ENCODE measurements around the gene SMIM11. TPM values are rescaled to one million over a fixed set of nuclear protein-coding genes. Genes with fewer than 3 reads are reported as not detected.

Gene SMIM11
- total RNA-seq, 1 donor from 2014 or later: 1.6 TPM

DNA sequence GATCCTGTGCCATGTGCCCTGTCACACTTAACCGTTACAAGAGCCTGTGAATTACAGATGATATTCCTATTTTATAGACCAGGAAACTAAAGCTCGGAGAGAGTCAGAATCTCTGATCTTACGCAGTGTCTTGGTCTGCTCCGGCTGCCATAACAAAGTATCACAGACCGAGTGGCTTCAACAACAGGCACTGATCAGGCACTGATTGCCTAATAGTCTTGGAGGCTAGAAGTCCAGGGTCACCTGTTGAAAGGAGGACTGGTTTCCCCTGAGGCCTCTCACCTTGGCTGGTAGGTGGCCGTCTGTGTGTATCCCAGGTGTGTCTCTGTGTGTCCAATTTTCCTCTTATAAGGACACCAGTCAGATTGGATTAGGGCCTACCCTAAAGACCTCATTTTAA, 43.0 kb upstream of the SMIM11 start:
- no peak overlapping the region for H3K27ac Mint-ChIP-seq (ENCODE audit: unreplicated experiment)
- H4K20me1 ChIP-seq (ENCODE audit: insufficient read depth, low read length): no peaks in the 10 kb centered on the region
- FAIRE-seq (no peak), DNase-seq (ENCODE audit: low read depth) (no peak)
- no peaks in the 10 kb centered on the region for H3K27me3 Mint-ChIP-seq (ENCODE audit: low read depth, unreplicated experiment)
- H3K9me3 Mint-ChIP-seq (ENCODE audit: unreplicated experiment): peaks cover 2% of the 10 kb centered on the region
- H3K9ac ChIP-seq (ENCODE audit: low read length): no peak overlapping the region
- no peak overlapping the region for H2AFZ ChIP-seq (ENCODE audit: low read depth, low read length)
- H3K4me1 Mint-ChIP-seq (ENCODE audit: low read depth, unreplicated experiment): peaks cover 10% of the 10 kb centered on the region
- no peak overlapping the region for H3K4me3 ChIP-seq (ENCODE audit: insufficient read depth, low read depth, low read length)
- peaks cover 28% of the 10 kb centered on the region for H3K4me1 ChIP-seq (ENCODE audit: insufficient read depth, low read length)
- no peaks in the 10 kb centered on the region for H3K9me3 ChIP-seq (ENCODE audit: insufficient read depth, low read depth, low read length)
- no peaks in the 10 kb centered on the region for H3K36me3 Mint-ChIP-seq (ENCODE audit: low read depth, unreplicated experiment)
- H3K79me2 ChIP-seq (ENCODE audit: insufficient read depth, low read length): no peaks in the 10 kb centered on the region
- H3K27me3 ChIP-seq (ENCODE audit: insufficient read depth, low read length): no peaks in the 10 kb centered on the region
- no peak overlapping the region for H3K4me3 Mint-ChIP-seq (ENCODE audit: unreplicated experiment)
- peak overlapping the region; percentile 61 for H3K4me2 ChIP-seq (ENCODE audit: low read length)
- H3K36me3 ChIP-seq (ENCODE audit: insufficient read depth, low read length): no peaks in the 10 kb centered on the region
- TF ChIP-seq EZH2 (IDR thresholded peaks at IDR 0.05; ENCODE audit: insufficient read depth, low read length): no peak
- TF ChIP-seq, protein P1, sequence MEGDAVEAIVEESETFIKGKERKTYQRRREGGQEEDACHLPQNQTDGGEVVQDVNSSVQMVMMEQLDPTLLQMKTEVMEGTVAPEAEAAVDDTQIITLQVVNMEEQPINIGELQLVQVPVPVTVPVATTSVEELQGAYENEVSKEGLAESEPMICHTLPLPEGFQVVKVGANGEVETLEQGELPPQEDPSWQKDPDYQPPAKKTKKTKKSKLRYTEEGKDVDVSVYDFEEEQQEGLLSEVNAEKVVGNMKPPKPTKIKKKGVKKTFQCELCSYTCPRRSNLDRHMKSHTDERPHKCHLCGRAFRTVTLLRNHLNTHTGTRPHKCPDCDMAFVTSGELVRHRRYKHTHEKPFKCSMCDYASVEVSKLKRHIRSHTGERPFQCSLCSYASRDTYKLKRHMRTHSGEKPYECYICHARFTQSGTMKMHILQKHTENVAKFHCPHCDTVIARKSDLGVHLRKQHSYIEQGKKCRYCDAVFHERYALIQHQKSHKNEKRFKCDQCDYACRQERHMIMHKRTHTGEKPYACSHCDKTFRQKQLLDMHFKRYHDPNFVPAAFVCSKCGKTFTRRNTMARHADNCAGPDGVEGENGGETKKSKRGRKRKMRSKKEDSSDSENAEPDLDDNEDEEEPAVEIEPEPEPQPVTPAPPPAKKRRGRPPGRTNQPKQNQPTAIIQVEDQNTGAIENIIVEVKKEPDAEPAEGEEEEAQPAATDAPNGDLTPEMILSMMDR (IDR thresholded peaks at IDR 0.05; ENCODE audit: insufficient read depth, low read depth, low read length): no peak
- H3K27ac ChIP-seq (ENCODE audit: low read depth, low read length): no peak overlapping the region

DNA sequence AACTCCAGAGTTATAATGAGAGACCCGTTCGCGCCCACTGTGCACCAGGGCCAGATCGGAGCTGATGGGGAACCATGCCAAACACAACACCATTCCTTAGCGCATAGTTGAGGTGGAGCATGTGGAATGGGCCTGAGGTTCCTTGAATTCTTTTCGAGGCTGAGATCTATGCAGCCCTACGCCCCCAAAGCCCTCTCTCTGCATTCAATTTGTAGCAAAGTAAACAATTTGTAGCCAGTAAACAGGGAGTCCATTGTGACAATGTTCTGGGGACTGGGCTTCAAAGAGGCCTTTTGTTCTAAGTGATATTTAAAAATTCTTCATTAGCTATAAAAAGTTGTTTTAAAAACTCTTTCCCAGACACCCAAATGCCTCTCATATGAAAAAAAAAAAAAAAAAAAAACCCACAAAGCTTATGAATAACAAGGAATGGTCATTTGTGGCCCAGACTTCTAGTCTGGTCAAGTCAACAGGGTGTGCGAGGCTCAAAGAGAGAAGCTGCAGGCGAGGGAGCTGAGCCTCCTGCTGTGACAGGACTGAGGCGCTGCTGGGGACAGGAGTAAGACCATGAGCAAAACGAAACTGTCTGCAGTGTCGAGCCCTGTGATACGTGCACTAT, 42.1 kb upstream of the SMIM11 start:
- DNase-seq (ENCODE audit: low read depth) (peak; percentile 87), FAIRE-seq (no peak)
- Histone ChIP-seq H3K9me3 (ENCODE audit: insufficient read depth, low read depth, low read length) (no peaks in the 10 kb centered on the region), H3K36me3 (ENCODE audit: insufficient read depth, low read length) (no peaks in the 10 kb centered on the region), H3K4me2 (ENCODE audit: low read length) (peak overlapping the region; percentile 61), H3K27me3 (ENCODE audit: insufficient read depth, low read length) (no peaks in the 10 kb centered on the region), H4K20me1 (ENCODE audit: insufficient read depth, low read length) (no peaks in the 10 kb centered on the region), H3K9ac (ENCODE audit: low read length) (peak overlapping the region; percentile 22), H3K27ac (ENCODE audit: low read depth, low read length) (peak overlapping the region; percentile 20), H3K79me2 (ENCODE audit: insufficient read depth, low read length) (no peaks in the 10 kb centered on the region), H2AFZ (ENCODE audit: low read depth, low read length) (no peak overlapping the region), H3K4me1 (ENCODE audit: insufficient read depth, low read length) (peaks cover 37% of the 10 kb centered on the region), H3K4me3 (ENCODE audit: insufficient read depth, low read depth, low read length) (no peak overlapping the region)
- peaks cover 1% of the 10 kb centered on the region for H3K27me3 Mint-ChIP-seq (ENCODE audit: low read depth, unreplicated experiment)
- H3K4me1 Mint-ChIP-seq (ENCODE audit: low read depth, unreplicated experiment): peaks cover 16% of the 10 kb centered on the region
- H3K36me3 Mint-ChIP-seq (ENCODE audit: low read depth, unreplicated experiment): no peaks in the 10 kb centered on the region
- H3K9me3 Mint-ChIP-seq (ENCODE audit: unreplicated experiment): peaks cover 2% of the 10 kb centered on the region
- H3K27ac Mint-ChIP-seq (ENCODE audit: unreplicated experiment): peak overlapping the region; percentile 74
- H3K4me3 Mint-ChIP-seq (ENCODE audit: unreplicated experiment): no peak overlapping the region
- TF ChIP-seq EZH2 (IDR thresholded peaks at IDR 0.05; ENCODE audit: insufficient read depth, low read length): no peak
- TF ChIP-seq, protein P1 (IDR thresholded peaks at IDR 0.05; ENCODE audit: insufficient read depth, low read depth, low read length): no peak

DNA sequence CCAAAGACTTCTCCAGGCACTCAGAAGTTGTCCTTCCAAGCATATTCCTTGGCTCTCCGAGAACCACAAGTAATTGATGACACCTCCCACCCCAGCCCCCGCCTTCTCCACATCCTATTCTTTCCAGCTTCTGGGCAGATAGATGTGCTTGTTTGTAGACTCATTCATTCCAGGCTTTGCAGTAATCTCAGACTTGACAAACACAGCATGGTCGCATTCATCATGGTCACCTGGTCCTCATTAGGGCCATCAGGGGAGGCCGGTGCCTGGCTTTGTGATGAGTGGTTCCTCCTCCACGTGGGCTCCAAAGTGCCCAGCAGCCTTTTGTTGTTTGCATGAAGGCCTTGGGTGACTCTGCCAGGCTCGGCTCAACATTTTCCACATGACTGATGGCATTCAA, 40.0 kb upstream of the SMIM11 start:
- H3K9me3 Mint-ChIP-seq (ENCODE audit: unreplicated experiment): no peaks in the 10 kb centered on the region
- no peak overlapping the region for H3K4me3 ChIP-seq (ENCODE audit: insufficient read depth, low read depth, low read length)
- no peaks in the 10 kb centered on the region for H3K27me3 ChIP-seq (ENCODE audit: insufficient read depth, low read length)
- H3K36me3 ChIP-seq (ENCODE audit: insufficient read depth, low read length): no peaks in the 10 kb centered on the region
- no peak overlapping the region for H2AFZ ChIP-seq (ENCODE audit: low read depth, low read length)
- no peaks in the 10 kb centered on the region for H3K36me3 Mint-ChIP-seq (ENCODE audit: low read depth, unreplicated experiment)
- peaks cover 16% of the 10 kb centered on the region for H3K4me1 Mint-ChIP-seq (ENCODE audit: low read depth, unreplicated experiment)
- H3K4me1 ChIP-seq (ENCODE audit: insufficient read depth, low read length): peaks cover 37% of the 10 kb centered on the region
- H3K79me2 ChIP-seq (ENCODE audit: insufficient read depth, low read length): no peaks in the 10 kb centered on the region
- H3K27ac Mint-ChIP-seq (ENCODE audit: unreplicated experiment): no peak overlapping the region
- H4K20me1 ChIP-seq (ENCODE audit: insufficient read depth, low read length): no peaks in the 10 kb centered on the region
- TF ChIP-seq, protein P1 (IDR thresholded peaks at IDR 0.05; ENCODE audit: insufficient read depth, low read depth, low read length): no peak
- no peak for TF ChIP-seq EZH2 (IDR thresholded peaks at IDR 0.05; ENCODE audit: insufficient read depth, low read length)
- H3K27me3 Mint-ChIP-seq (ENCODE audit: low read depth, unreplicated experiment): peaks cover 2% of the 10 kb centered on the region
- H3K4me2 ChIP-seq (ENCODE audit: low read length): no peak overlapping the region
- H3K9ac ChIP-seq (ENCODE audit: low read length): no peak overlapping the region
- peak; percentile 61 for DNase-seq (ENCODE audit: low read depth)
- no peaks in the 10 kb centered on the region for H3K9me3 ChIP-seq (ENCODE audit: insufficient read depth, low read depth, low read length)
- H3K27ac ChIP-seq (ENCODE audit: low read depth, low read length): no peak overlapping the region
- FAIRE-seq: no peak
- no peak overlapping the region for H3K4me3 Mint-ChIP-seq (ENCODE audit: unreplicated experiment)

Measured in astrocyte (in vitro differentiated cells and primary cell).